Measurements from ENCODE around the gene DDRGK1. TPM values are rescaled to one million over a fixed set of nuclear protein-coding genes. Genes with fewer than 3 reads are reported as not detected.

Gene DDRGK1
- total and polyA plus RNA-seq, 4 donors: 16.8 to 72.4 (median 48.5) TPM

- WGBS: 90% methylated on average over 7 of the region's 7 CpGs
- H3K4me1 ChIP-seq (ENCODE audit: control insufficient read depth in 4 of 4, insufficient read depth in 4 of 4, low read length in 3 of 4): no peaks in the 10 kb centered on the region
- H3K27ac ChIP-seq (ENCODE audit: low read depth in 1 of 2, low read length in 2 of 2): no peak overlapping the region
- H3K36me3 ChIP-seq (ENCODE audit: control insufficient read depth in 4 of 4, insufficient read depth in 3 of 4, low read depth in 1 of 4, low read length in 3 of 4): peaks cover 2 to 6% (median 5%) of the 10 kb centered on the region in 4 donors
- H3K9ac ChIP-seq (ENCODE audit: low read depth in 1 of 2, low read length in 2 of 2): no peak overlapping the region
- H3K4me3 ChIP-seq (ENCODE audit: low read depth in 1 of 3, low read length in 3 of 3): no peak overlapping the region
- DNase-seq (ENCODE audit: low spot score): no peak
- TF ChIP-seq CTCF (IDR thresholded peaks at IDR 0.05; ENCODE audit: low read depth, low read length, missing input control) (no peak), FOXA2 (IDR thresholded peaks at IDR 0.05) (no peak), SP1 (IDR thresholded peaks at IDR 0.05) (no peak), YY1 (IDR thresholded peaks at IDR 0.05) (no peak), RXRA (IDR thresholded peaks at IDR 0.05) (no peak), JUND (IDR thresholded peaks at IDR 0.05) (no peak), FOXA1 (IDR thresholded peaks at IDR 0.05) (no peak)
- no peaks in the 10 kb centered on the region for H3K27me3 ChIP-seq (ENCODE audit: control insufficient read depth in 4 of 4, insufficient read depth in 4 of 4, low read length in 3 of 4)
- H3K9me3 ChIP-seq (ENCODE audit: control insufficient read depth in 4 of 4, low read length in 3 of 4): no peaks in the 10 kb centered on the region
These were observed 23.0 kb upstream of the DDRGK1 start for GRCh38 chr20:3227506-3227905.

- no peak overlapping the region for H3K27ac ChIP-seq (ENCODE audit: low read depth in 1 of 2, low read length in 2 of 2)
- 97% methylated on average over 14 of the region's 14 CpGs for whole genome bisulfite sequencing
- TF ChIP-seq GABPA (IDR thresholded peaks at IDR 0.05 in 1 of 2, conservative IDR thresholded peaks at IDR 0.05 in 1 of 2) (no peak), EGR1 (IDR thresholded peaks at IDR 0.05; ENCODE audit: low read depth in 2 of 2) (no peak), NR2F2 (IDR thresholded peaks at IDR 0.05) (no peak), ATF3 (IDR thresholded peaks at IDR 0.05) (no peak), YY1 (IDR thresholded peaks at IDR 0.05) (no peak), JUND (IDR thresholded peaks at IDR 0.05) (no peak), MAX (IDR thresholded peaks at IDR 0.05) (no peak), ZBTB33 (IDR thresholded peaks at IDR 0.05) (no peak), FOXA1 (IDR thresholded peaks at IDR 0.05) (no peak)
- H3K4me3 ChIP-seq (ENCODE audit: low read depth in 1 of 3, low read length in 3 of 3): no peak overlapping the region
- H3K4me1 ChIP-seq (ENCODE audit: control insufficient read depth in 4 of 4, insufficient read depth in 4 of 4, low read length in 3 of 4): no peaks in the 10 kb centered on the region
- H3K27me3 ChIP-seq (ENCODE audit: control insufficient read depth in 4 of 4, insufficient read depth in 4 of 4, low read length in 3 of 4): no peaks in the 10 kb centered on the region
- no peak overlapping the region for H3K9ac ChIP-seq (ENCODE audit: low read depth in 1 of 2, low read length in 2 of 2)
- no peaks in the 10 kb centered on the region for H3K9me3 ChIP-seq (ENCODE audit: control insufficient read depth in 4 of 4, low read length in 3 of 4)
- peaks cover 2 to 10% (median 7%) of the 10 kb centered on the region in 4 donors for H3K36me3 ChIP-seq (ENCODE audit: control insufficient read depth in 4 of 4, insufficient read depth in 3 of 4, low read depth in 1 of 4, low read length in 3 of 4)
- no peak for DNase-seq (ENCODE audit: low spot score)
These were observed 22.4 kb upstream of the DDRGK1 start for GRCh38 chr20:3226864-3227263.

GRCh38 chr20:3226093-3226492 lies 21.6 kb upstream of the DDRGK1 start:
- Histone ChIP-seq H3K9me3 (ENCODE audit: control insufficient read depth in 4 of 4, low read length in 3 of 4) (no peaks in the 10 kb centered on the region), H3K9ac (ENCODE audit: low read depth in 1 of 2, low read length in 2 of 2) (no peak overlapping the region), H3K36me3 (ENCODE audit: control insufficient read depth in 4 of 4, insufficient read depth in 3 of 4, low read depth in 1 of 4, low read length in 3 of 4) (peaks cover 2 to 13% (median 11%) of the 10 kb centered on the region in 4 donors), H3K4me1 (ENCODE audit: control insufficient read depth in 4 of 4, insufficient read depth in 4 of 4, low read length in 3 of 4) (no peaks in the 10 kb centered on the region), H3K27me3 (ENCODE audit: control insufficient read depth in 4 of 4, insufficient read depth in 4 of 4, low read length in 3 of 4) (no peaks in the 10 kb centered on the region), H3K27ac (ENCODE audit: low read depth in 1 of 2, low read length in 2 of 2) (no peak overlapping the region), H3K4me3 (ENCODE audit: low read depth in 1 of 3, low read length in 3 of 3) (no peak overlapping the region)
- WGBS: 93% methylated on average over 10 of the region's 10 CpGs
- TF ChIP-seq EGR1 (IDR thresholded peaks at IDR 0.05; ENCODE audit: low read depth in 2 of 2) (no peak), MAX (IDR thresholded peaks at IDR 0.05) (no peak)
- DNase-seq (ENCODE audit: low spot score): no peak

All from liver (tissue), 9 donors.